ENCODE data around the gene MAD2L2.

The MAD2L2 gene

DNA sequence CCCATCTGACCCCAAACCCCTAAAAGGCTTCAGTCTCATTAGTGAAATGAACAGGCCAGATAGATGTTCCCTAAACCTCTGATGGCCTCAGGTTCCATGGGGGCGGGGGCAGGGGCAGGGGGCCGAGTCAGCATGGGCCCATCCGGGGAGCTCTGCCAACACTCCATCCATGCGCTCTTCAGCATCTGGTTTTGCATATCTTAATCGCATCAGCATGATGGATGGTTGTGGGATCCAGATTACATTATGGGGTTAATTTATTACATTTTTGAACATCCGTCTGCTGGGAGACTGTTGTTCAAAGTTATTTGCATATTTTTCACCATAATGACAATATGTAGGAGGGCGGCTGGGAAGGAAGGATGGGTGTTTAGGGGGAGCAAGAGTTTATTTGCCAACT is 3.1 kb upstream of the MAD2L2 start:
- in situ Hi-C loops (cut with MboI; ENCODE audit: low sequenced_read_pairs): no loop called here

DNA sequence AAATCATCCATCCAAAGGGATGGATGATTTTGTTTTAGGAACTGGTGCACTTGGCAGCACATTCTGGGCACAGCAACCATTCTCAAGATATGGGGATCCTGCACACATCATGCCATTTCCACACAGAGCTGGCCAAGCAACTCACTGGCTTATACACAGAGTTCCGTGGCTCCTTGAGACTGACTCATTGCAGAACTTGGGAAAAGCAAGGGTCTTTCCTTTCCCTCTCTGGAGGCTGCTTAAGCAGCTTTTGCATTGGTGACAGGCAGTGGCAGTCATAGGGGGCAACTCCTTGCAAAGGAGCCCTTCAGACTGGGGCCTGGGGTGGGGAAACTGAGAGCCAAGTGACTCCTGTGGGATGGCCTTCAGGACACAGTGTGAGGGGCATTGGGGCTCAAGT is 1.9 kb upstream of the MAD2L2 start:
- in situ Hi-C loops (cut with MboI; ENCODE audit: low sequenced_read_pairs): no loop called here

GRCh38 chr1:11682287-11682771 is 1.4 kb upstream of the MAD2L2 start:
- in situ Hi-C loops (cut with MboI; ENCODE audit: low sequenced_read_pairs): no loop called here

GRCh38 chr1:11680270-11681070 is 478 bp downstream of the MAD2L2 start:
- in situ Hi-C loops (cut with MboI; ENCODE audit: low sequenced_read_pairs): no loop called here

GRCh38 chr1:11678442-11678841 is 2.5 kb downstream of the MAD2L2 start:
- in situ Hi-C loops (cut with MboI; ENCODE audit: low sequenced_read_pairs): no loop called here

DNA sequence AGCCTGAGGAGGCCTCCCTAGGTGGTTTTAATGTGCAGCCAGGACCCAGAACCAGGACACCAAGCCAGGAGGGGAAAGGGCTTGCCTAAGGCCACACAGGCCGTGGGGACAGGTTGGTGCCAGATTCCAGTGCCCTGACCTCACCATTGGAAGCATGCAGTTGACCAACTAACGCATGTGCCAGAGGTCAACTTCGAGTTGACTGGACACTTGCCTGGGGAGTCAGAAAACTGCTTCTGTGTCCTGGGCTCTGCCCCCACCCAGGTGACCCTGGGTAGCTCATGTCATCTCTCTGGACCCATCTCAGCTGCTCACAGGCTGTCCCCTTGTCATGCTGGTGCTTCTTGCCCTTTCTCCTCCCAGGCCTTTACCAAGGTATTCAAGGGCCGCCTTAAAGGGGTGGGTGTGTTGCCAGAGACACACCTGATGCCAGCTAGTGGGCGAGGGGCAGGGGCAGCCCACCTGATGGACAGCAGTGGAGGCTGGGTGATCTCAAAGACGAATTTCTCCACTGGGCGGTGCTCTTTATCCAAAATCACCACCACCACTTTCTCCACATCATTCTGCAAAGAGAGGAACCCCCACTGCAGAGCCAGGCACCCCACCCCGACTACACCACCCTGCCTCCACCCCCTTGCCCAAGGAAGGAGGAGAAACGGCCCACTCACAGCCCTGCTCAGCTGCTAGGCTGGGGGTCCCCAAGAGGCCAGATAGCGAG is 4.4 kb downstream of the MAD2L2 start:
- in situ Hi-C loops (cut with MboI; ENCODE audit: low sequenced_read_pairs): no loop called here

GRCh38 chr1:11675325-11675724 is 5.6 kb downstream of the MAD2L2 start:
- in situ Hi-C loops (cut with MboI; ENCODE audit: low sequenced_read_pairs): no loop called here

DNA sequence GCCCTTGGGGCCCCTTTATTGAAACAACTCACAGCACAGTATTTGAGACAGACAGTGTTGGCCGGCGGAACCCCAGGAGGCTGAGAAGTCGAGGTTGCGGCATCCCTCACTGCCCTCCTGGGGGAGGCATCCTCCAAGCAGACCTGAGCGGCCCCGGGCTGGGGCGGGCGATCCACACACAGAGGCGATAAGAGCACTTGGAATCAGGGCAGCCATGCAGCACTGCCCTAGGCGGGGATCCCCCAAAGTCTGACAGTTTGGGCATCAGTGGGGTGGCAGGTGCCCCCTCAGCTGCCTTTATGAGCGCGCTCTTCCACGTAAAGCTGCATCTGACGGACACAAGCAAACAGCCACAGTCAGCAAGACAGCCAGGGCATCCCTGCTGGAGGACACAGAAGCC is 6.5 kb downstream of the MAD2L2 start:
- in situ Hi-C loops (cut with MboI; ENCODE audit: low sequenced_read_pairs): no loop called here

- in situ Hi-C loops (cut with MboI; ENCODE audit: low sequenced_read_pairs): no loop called here
Measured at GRCh38 chr1:11673089-11673769, 7.7 kb downstream of the MAD2L2 start.

DNA sequence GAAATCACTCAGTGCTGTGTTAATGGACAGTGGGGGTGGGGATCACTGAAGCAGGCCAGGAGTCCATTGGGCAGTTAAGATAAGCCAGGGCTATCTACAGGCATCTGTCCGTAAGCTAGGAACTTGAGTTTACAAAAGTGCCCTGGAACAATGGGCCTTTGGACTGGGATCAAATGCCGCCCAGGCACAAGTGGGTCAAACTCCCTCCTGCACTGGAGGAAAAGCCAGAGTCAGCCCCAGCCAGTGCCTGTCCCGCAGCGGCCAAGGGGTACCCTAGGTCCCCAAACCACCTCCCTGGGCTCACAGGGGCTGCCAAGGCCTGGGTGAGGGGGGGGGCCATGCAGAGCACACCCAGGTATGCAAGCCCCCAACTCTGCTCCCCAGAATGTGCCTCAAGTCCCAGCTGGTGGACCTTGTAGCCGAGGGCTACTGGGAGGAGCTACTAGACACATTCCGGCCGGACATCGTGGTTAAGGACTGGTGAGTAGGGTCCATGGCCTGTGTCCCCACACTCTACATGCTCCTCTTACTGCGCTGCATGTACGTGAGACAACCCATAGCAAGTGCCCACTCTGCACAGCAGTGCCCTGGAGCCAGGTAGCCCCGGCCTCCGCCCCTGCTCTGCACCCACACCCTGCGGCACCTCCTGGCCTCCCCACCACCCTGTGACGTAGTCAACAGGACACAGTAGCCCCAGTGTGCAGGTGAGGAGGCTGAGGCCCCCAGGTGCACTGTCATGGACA is 9.2 kb downstream of the MAD2L2 start:
- in situ Hi-C loops (cut with MboI; ENCODE audit: low sequenced_read_pairs): no loop called here

- in situ Hi-C loops (cut with MboI; ENCODE audit: low sequenced_read_pairs): no loop called here
Measured at GRCh38 chr1:11671205-11671543, 9.8 kb downstream of the MAD2L2 start.

DNA sequence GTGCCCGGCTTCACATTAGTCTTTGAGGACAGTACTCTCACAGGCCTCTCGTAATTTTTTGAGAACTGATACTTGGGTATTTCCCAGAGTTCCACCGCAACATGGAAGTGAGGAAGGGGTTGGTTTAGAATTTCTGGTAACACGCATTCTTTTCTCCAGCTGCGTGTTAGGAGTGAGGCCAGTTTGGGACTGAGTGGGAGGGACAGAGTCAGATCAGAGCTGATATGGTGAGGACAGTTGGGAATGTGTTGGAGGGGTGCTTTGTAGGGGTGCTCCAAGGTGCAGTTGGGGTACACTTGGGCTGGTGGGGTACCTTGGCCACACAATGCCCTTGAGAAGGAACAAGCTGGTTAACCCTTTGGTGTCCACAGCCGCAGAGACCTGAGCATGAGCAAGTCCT is 10.2 kb downstream of the MAD2L2 start:
- in situ Hi-C loops (cut with MboI; ENCODE audit: low sequenced_read_pairs): no loop called here

DNA sequence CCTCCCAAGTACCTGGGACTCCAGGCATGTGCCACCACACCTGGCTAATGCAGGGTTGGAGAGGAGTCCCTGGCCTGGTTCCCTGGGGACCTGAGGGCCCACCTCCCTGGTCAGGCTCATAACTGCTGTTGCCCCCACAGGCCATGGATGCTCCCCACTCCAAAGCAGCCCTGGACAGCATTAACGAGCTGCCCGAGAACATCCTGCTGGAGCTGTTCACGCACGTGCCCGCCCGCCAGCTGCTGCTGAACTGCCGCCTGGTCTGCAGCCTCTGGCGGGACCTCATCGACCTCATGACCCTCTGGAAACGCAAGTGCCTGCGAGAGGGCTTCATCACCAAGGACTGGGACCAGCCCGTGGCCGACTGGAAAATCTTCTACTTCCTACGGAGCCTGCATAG is 12.4 kb downstream of the MAD2L2 start:
- in situ Hi-C loops (cut with MboI; ENCODE audit: low sequenced_read_pairs): no loop called here

DNA sequence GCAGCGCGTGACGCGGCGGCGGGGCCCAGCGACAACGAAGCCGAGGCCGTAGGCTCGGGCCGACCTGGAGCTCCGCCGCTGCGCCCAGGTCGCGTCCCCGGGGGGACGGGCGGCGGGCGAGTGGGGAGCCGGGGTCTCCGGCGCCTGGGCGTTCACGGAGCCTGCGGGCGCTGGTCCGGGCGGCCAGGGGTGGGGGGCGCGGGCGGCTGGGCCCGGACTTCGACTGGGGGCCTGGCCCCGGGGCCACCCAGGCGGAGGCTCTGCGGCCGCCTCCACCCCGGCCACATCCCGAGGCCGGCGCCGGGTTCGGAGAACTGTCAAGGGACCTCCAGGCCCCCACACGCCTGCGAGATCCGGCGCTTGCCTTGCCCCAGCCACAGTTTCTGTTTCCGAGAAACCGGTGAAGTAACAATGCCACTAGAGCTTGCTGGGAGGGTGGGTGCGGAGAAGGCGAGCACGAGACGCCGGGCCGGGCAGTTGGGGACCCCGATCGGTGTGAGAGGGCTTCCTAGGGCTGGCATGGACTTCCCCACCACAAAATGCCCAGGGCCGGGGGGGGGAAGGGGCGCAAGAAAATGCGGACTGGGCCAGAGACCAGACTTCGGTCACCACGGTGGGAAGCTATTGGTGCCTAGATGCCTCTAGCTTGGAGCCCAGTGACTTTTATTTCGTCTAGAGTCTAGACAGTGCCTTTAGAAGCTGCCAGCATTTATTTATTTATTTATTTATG is 16.4 kb downstream of the MAD2L2 start:
- in situ Hi-C loops (cut with MboI; ENCODE audit: low sequenced_read_pairs): loop anchor here (5.0 kb wide), 1 partner anchor 53 kb away; no protein-coding TSS in a partner anchor

GRCh38 chr1:11661103-11661502 is 19.8 kb downstream of the MAD2L2 start:
- in situ Hi-C loops (cut with MboI; ENCODE audit: low sequenced_read_pairs): loop anchor here (5.0 kb wide), 1 partner anchor 56 kb away; no protein-coding TSS in a partner anchor

GRCh38 chr1:11659748-11660147 is 21.2 kb downstream of the MAD2L2 start:
- in situ Hi-C loops (cut with MboI; ENCODE audit: low sequenced_read_pairs): loop anchor here (5.0 kb wide), 1 partner anchor 58 kb away; no protein-coding TSS in a partner anchor

DNA sequence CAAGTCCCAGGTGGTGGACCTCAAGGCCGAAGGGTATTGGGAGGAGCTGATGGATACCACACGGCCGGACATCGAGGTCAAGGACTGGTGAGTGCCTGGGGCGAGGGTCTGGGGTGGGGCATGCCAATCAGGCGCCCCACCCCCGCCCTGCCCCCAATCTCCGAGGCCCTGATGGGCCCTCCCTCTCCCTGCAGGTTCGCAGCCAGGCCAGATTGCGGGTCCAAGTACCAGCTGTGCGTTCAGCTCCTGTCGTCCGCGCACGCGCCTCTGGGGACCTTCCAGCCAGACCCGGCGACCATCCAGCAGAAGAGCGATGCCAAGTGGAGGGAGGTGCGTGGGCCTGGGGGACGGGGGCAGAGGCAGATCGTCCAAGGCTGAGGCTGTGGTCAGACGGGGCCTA is 22.4 kb downstream of the MAD2L2 start:
- in situ Hi-C loops (cut with MboI; ENCODE audit: low sequenced_read_pairs): no loop called here

GRCh38 chr1:11657654-11658053 is 23.3 kb downstream of the MAD2L2 start:
- in situ Hi-C loops (cut with MboI; ENCODE audit: low sequenced_read_pairs): no loop called here

DNA sequence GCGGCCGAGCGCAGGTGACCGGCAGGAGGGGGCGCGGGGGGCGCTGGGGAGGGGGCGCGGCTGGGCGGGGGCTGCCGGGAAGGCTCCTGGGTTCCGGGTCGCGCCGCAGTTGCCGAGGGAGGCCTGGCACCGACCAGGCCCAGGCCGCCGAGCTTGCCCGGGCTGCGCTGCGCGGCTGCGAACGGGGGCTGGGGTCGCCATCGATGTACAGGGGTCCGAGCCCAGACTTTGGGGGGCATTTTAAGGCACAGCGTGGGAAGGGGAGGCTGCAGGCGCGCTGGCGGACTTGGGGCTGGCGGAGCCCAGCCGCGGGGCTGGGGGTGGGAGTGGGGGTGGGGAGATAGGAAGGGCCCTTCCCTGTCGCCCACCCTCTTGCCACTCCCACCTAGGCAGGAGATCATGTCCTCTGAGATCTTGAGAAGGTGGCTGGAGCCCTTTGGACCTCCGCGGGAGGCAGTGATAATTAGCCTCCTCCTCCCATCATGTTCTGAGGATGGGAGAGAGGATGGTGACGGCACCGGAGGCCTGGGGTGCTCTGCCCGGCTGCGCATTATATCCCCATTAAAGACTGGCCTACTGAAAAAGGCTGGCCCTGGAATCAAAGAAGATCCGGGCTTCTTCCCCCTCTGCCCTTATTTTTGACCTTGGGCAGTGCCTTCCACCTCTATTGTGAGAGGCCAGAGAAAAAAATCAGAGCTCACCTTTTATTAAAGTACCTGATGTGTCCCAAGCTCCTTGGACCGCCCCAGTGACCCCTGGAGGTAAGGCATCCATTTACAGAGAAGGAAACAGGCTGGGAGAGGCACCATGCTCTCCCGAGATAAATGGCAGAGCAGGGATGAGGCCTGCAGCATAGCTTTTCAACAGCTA is 25.8 kb downstream of the MAD2L2 start:
- in situ Hi-C loops (cut with MboI; ENCODE audit: low sequenced_read_pairs): no loop called here
